ENCODE measurements around the gene DNER.

- no peak for TF ChIP-seq POLR2AphosphoS5 (IDR thresholded peaks at IDR 0.05)
- TF ChIP-seq CTCF (IDR thresholded peaks at IDR 0.05): no peak
Observed at GRCh38 chr2:229412686-229413085, 301.7 kb downstream of the DNER start.
